Omental fat pad (tissue), 4 donors: ENCODE data around the gene FAM229B. TPM values are rescaled to one million over a fixed set of nuclear protein-coding genes. Genes with fewer than 3 reads are reported as not detected.
"Not testable (repeated sequence)": the region's sequence is repeated elsewhere in the genome, so short reads cannot be mapped to it uniquely, and the experiment has no call there.

Source experiments
- ATAC-seq: fragments of 150-250 bp; one replicate; pipeline ENCODE4 v1.9.1; 2016; ENCODE audit warnings: mild to moderate bottlenecking, moderate library complexity; ENCODE audit not compliant: low FRiP score
- DNase-seq: peaks from one replicate; pipeline ENCODE4 v3.0.0-alpha.2; 2019; ENCODE audit warnings: low spot score
- total RNA-seq, 4 donors: library from RNA; depleted of rRNA; stranded (reverse); fragments of >200 nt; gene quantifications; one replicate each; pipeline ENCODE4 v1.1.0, GENCODE V29; 2016
- TF ChIP-seq, protein P1 (sequence below), 3 donors: fragments of 450-650 bp; IDR thresholded peaks; one replicate each; pipeline ENCODE4 v1.5.1; 2016 to 2017; ENCODE audit warnings: antibody characterized with exemption in 3 of 3, mild to moderate bottlenecking in 3 of 3, moderate library complexity in 2 of 3

Gene FAM229B
- total RNA-seq, 4 donors from 2014 or later = 4.9 to 17.2 (median 12.4) TPM

DNA sequence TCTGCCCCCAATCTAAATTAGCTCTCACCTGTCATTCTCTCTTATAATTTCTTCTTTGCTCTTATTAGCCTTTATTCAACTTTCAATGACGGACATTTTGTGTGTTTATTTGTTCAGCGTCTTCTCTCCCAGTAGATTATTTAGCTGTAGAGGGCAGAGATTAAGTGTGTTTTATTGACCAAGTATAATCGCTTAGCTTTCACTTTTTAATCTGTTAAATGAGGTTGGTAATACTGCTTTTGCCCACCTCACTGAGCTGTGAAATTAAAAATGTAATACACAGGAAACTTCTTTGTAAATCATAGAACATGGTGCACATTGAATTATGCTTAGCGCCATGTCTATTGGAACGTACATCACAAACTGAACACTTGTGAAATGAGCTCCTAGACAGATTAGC is 37.0 kb upstream of the FAM229B start:
- TF ChIP-seq, protein P1, sequence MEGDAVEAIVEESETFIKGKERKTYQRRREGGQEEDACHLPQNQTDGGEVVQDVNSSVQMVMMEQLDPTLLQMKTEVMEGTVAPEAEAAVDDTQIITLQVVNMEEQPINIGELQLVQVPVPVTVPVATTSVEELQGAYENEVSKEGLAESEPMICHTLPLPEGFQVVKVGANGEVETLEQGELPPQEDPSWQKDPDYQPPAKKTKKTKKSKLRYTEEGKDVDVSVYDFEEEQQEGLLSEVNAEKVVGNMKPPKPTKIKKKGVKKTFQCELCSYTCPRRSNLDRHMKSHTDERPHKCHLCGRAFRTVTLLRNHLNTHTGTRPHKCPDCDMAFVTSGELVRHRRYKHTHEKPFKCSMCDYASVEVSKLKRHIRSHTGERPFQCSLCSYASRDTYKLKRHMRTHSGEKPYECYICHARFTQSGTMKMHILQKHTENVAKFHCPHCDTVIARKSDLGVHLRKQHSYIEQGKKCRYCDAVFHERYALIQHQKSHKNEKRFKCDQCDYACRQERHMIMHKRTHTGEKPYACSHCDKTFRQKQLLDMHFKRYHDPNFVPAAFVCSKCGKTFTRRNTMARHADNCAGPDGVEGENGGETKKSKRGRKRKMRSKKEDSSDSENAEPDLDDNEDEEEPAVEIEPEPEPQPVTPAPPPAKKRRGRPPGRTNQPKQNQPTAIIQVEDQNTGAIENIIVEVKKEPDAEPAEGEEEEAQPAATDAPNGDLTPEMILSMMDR (IDR thresholded peaks at IDR 0.05) = no peak
- DNase-seq = no peak
- ATAC-seq = no peak

DNA sequence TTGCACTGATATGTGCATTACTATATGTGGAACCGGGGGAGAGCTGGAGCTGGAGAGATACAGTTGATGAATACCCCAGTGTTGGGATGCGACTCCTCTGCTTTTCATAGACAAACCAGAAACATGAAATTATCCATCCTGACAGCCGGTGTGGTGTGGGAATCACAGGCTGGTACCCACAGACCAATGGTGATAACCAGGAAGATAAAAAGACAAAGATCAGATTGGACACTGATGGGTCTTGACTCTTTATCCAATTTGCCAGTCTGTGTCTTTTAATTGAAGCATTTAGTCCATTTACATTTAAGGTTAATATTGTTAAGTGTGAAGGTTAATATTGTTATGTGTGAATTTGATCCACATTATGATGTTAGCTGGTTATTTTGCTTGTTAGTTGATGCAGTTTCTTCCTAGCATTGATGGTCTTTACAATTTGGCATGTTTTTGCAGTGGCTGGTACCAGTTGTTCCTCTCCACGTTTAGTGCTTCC is 36.1 kb upstream of the FAM229B start:
- not testable (repeated sequence) for ATAC-seq, DNase-seq

DNA sequence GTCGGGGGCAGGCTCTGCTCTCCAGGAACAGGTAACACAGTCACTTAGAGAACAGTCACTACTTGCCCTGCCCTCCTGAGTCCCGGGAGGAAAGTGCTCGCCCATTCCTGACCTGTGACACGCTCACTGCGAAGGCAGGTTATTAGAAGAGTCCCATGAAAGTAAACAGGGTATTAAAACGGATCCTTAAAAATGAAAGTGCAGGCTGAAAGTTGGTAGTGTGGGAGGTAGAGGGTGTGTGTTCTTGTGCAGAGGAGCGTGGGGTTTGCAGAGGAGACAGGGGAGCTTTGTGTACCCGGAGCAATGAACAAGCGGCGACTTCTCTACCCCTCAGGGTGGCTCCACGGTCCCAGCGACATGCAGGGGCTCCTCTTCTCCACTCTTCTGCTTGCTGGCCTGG is 33.4 kb upstream of the FAM229B start, which contains the start of gene CCN6:
TSS of gene CCN6 (plus strand) at position 104 of the 400 bp plus-strand sequence. CDS start at position 358, 254 bp downstream.
- TF ChIP-seq, protein P1 (IDR thresholded peaks at IDR 0.05) = no peak
- ATAC-seq = no peak
- no peak for DNase-seq

DNA sequence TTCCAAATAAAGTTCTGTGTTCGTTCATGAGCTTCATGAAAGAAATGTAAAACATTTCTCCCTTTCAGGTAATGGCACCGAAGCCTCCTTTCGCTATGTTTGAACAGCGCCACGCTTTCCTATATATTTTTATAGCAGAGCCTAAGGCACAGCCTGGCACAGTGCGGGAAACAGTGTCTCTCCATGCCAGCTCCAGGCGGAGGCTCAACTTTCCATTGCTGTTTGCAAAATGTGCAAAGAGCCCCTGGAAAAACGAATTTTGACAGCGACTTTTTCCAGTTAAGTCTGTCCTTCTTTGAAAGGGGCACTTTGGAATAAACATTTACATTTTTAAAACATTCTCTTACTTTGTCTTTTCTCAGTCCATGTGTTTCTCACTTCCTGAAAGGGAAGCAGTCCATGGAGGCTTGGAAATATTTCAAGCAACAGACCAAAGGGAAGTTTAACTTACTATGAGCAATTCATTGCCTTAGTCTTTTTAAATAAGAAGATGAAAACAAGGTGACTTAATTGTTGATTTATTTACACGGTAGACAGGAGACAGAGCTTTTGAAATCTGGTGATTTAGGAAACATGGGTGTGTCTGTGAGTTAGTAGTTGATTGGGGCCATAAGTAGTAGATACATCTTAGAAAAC is 32.7 kb upstream of the FAM229B start:
- DNase-seq (no peak), ATAC-seq (peak; percentile 49)
- TF ChIP-seq, protein P1 (IDR thresholded peaks at IDR 0.05) = no peak

DNA sequence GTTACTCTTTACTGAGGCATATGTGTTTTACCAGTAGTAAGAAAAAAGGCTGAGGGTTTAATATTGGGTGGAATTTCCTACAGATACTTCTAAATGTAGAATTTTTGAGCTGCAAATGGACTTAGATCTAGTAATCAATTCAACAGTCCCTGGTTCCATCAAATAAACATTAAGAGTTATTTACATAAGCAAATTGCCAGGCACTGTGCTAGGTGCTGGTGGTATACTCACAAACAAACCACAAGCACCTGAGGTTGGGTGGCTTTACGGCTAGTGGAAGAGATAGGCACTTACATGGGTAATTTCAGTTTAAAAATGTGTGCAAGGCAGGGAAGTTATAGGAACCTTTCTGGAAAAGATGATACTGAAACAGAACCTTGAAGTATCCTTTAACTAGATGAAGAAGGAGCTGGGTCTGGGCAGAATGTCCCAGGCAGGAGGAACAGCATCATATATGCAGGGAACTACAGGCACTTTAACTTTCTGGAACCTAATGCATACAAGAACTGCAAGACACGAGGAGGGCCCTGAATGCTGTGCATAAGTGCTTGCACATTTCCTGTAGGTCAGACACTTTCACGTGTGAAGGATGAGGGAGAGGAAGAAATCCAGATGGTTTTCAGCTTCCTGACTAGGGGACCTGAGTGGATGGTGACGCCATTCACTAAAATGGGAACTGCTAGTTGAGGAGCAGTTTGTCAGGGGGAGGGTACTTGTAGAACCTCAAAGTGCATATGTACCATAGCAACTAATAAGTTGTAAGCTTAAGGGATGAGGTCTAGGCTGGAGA is 29.0 kb upstream of the FAM229B start:
- DNase-seq = no peak
- no peak for ATAC-seq
- TF ChIP-seq, protein P1 (IDR thresholded peaks at IDR 0.05) = no peak

DNA sequence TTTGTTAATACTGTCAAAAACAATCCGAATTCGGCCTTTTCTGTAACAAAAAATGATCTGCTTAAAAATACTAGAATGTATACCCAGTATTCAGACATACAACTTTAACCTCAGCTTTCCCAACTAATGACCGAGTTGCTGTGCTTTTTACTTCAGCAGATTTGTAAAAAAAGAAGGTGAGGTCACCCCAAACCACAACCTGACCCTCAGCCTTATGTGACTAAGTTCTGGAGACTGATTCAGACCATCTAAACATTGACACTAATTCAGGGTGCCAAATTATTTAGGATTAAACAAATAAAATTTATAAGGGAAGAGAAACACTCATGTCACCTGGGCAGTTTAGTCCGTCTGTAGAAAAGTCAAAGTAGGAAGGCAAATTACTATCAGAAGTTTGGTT is 25.8 kb upstream of the FAM229B start:
- ATAC-seq (no peak), DNase-seq (no peak)
- TF ChIP-seq, protein P1 (IDR thresholded peaks at IDR 0.05) = no peak

DNA sequence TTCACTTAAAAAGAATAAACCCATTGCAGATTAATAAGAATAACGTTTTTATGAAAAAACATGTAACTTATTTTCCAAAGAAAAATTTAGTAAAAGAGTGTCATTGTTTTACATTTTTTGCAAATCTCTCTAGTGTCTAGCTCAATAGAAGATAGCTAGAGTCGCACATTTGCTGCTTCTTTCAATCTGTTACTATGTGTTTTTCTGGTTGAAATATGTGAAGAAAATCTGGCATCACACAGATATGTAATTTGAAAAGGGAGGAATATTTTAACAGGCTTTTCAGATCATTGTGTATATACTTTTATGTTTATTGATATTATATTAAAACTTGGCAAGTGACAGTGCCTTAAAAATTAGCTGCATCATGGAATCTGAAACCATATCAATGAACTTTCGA is 24.4 kb upstream of the FAM229B start:
- ATAC-seq (no peak), DNase-seq (no peak)
- TF ChIP-seq, protein P1 (IDR thresholded peaks at IDR 0.05) = no peak
